GM19395 (cell line): ENCODE results near the gene G2E3.
"Not testable (repeated sequence)": the region's sequence is repeated elsewhere in the genome, so short reads cannot be mapped to it uniquely, and the experiment has no call there.

Experiments
- ATAC-seq: cut with Tn5 transposase; IDR thresholded peaks from one replicate; pipeline ENCODE4 v1.9.1; 2021; ENCODE audit warnings: mild to moderate bottlenecking, moderate library complexity; ENCODE audit not compliant: unreplicated experiment

The G2E3 gene

GRCh38 chr14:30558675-30559555 is at the start of gene G2E3:
TSS of gene G2E3 (plus strand) at chr14:30559158. CDS start at chr14:30581080, 21,922 bp downstream.
- ATAC-seq = peak; percentile 99

- no peak for ATAC-seq
These were observed 41.2 kb upstream of the G2E3 start for GRCh38 chr14:30517737-30518136.

GRCh38 chr14:30518867-30519560 is 39.9 kb upstream of the G2E3 start:
- no peak for ATAC-seq

- ATAC-seq = no peak
These were observed 39.0 kb upstream of the G2E3 start for GRCh38 chr14:30519961-30520360.

- no peak for ATAC-seq
These were observed 38.4 kb upstream of the G2E3 start for GRCh38 chr14:30520536-30520935.

- peak; percentile 76 for ATAC-seq
These were observed 36.8 kb upstream of the G2E3 start for GRCh38 chr14:30521899-30522736.

- ATAC-seq = no peak
These were observed 33.1 kb upstream of the G2E3 start for GRCh38 chr14:30525833-30526232.

- ATAC-seq = no peak
These were observed 31.8 kb upstream of the G2E3 start for GRCh38 chr14:30527196-30527595.

- ATAC-seq = no peak
These were observed 30.8 kb upstream of the G2E3 start for GRCh38 chr14:30528119-30528518.

GRCh38 chr14:30528778-30529642 is 29.9 kb upstream of the G2E3 start:
- ATAC-seq = no peak

- no peak for ATAC-seq
These were observed 26.7 kb upstream of the G2E3 start for GRCh38 chr14:30532264-30532663.

GRCh38 chr14:30533126-30533525 is 25.8 kb upstream of the G2E3 start:
- no peak for ATAC-seq

- no peak for ATAC-seq
These were observed 17.6 kb upstream of the G2E3 start for GRCh38 chr14:30541318-30541717.

- ATAC-seq = not testable (repeated sequence)
These were observed 12.2 kb upstream of the G2E3 start for GRCh38 chr14:30546735-30547134.

- ATAC-seq = no peak
These were observed 11.4 kb upstream of the G2E3 start for GRCh38 chr14:30547388-30548048.

GRCh38 chr14:30550335-30550734 is 8.6 kb upstream of the G2E3 start:
- no peak for ATAC-seq

GRCh38 chr14:30551460-30551859 is 7.5 kb upstream of the G2E3 start:
- ATAC-seq = no peak

GRCh38 chr14:30553311-30553989 is 5.5 kb upstream of the G2E3 start:
- no peak for ATAC-seq

GRCh38 chr14:30558362-30558674 is 640 bp upstream of the G2E3 start:
- no peak for ATAC-seq
